ENCODE measurements around the gene SPRR2D. TPM values are rescaled to one million over a fixed set of nuclear protein-coding genes. Genes with fewer than 3 reads are reported as not detected.

The SPRR2D gene
- polyA plus RNA-seq, 1 donor (not counting 4 experiments of a cell fraction or from before 2014, with no cell fraction given) = 6.6 TPM

GRCh38 chr1:153032677-153033308 is 8.1 kb downstream of the SPRR2D start:
- Histone ChIP-seq H3K36me3 (ENCODE audit: control insufficient read depth in 2 of 2, extremely low read depth in 1 of 2, insufficient read depth in 2 of 2, low read length in 2 of 2) (no peaks in the 10 kb centered on the region), H3K9me3 (ENCODE audit: control insufficient read depth, low read depth, low read length) (no peaks in the 10 kb centered on the region), H2AFZ (ENCODE audit: control insufficient read depth, low read length) (peak overlapping the region; percentile 46), H3K79me2 (ENCODE audit: control insufficient read depth, insufficient read depth, low read length) (no peaks in the 10 kb centered on the region), H3K9ac (ENCODE audit: control insufficient read depth, extremely low read depth, insufficient read depth, low read length) (peak overlapping the region; percentile 63), H3K4me2 (ENCODE audit: control insufficient read depth, extremely low read depth, insufficient read depth, low read depth, low read length) (peak overlapping the region; percentile 86), H3K27ac (ENCODE audit: control insufficient read depth, insufficient read depth, low read length) (peak overlapping the region; percentile 91), H3K4me3 (ENCODE audit: control insufficient read depth in 2 of 3, extremely low read depth in 1 of 3, insufficient read depth in 2 of 3, low read depth in 1 of 3, low read length in 3 of 3) (peak overlapping the region in 2 of 3 experiments; percentile 22 to 58), H4K20me1 (ENCODE audit: control insufficient read depth, extremely low read depth, insufficient read depth, low read length) (no peaks in the 10 kb centered on the region), H3K9me1 (ENCODE audit: control insufficient read depth, extremely low read depth, insufficient read depth, low read length) (no peaks in the 10 kb centered on the region), H3K27me3 (ENCODE audit: control insufficient read depth, extremely low read depth, insufficient read depth, low read length) (no peaks in the 10 kb centered on the region), H3K4me1 (ENCODE audit: control insufficient read depth, extremely low read depth, insufficient read depth, low read length) (peaks cover 43% of the 10 kb centered on the region)
- DNase-seq (ENCODE audit: low read depth, low spot score) = peak; percentile 91
- dilution Hi-C loops (cut with MboI; ENCODE audit: extremely low pct_ligation_motif_present, low sequenced_read_pairs) = no loop called here
- FAIRE-seq = peak; percentile 99
- TF ChIP-seq EZH2 (IDR thresholded peaks at IDR 0.05; ENCODE audit: low read length) = no peak
- TF ChIP-seq CTCF (optimal IDR thresholded peaks at IDR 0.05 in 1 of 3, IDR thresholded peaks at IDR 0.05 in 1 of 3, conservative IDR thresholded peaks at IDR 0.05 in 1 of 3; ENCODE audit: extremely low read depth in 1 of 3, insufficient read depth in 2 of 3, low read length in 3 of 3) = peak; percentile 57 to 89 (median 81)

- DNase-seq (ENCODE audit: low read depth, low spot score) (no peak), FAIRE-seq (no peak)
- dilution Hi-C loops (cut with MboI; ENCODE audit: extremely low pct_ligation_motif_present, low sequenced_read_pairs) = no loop called here
- Histone ChIP-seq H3K4me1 (ENCODE audit: control insufficient read depth, extremely low read depth, insufficient read depth, low read length) (peaks cover 43% of the 10 kb centered on the region), H4K20me1 (ENCODE audit: control insufficient read depth, extremely low read depth, insufficient read depth, low read length) (no peaks in the 10 kb centered on the region), H3K9me1 (ENCODE audit: control insufficient read depth, extremely low read depth, insufficient read depth, low read length) (no peaks in the 10 kb centered on the region), H3K27ac (ENCODE audit: control insufficient read depth, insufficient read depth, low read length) (no peak overlapping the region), H3K79me2 (ENCODE audit: control insufficient read depth, insufficient read depth, low read length) (no peaks in the 10 kb centered on the region), H3K4me3 (ENCODE audit: control insufficient read depth in 2 of 3, extremely low read depth in 1 of 3, insufficient read depth in 2 of 3, low read depth in 1 of 3, low read length in 3 of 3) (peak overlapping the region in 2 of 3 experiments; percentile 22 to 58), H3K4me2 (ENCODE audit: control insufficient read depth, extremely low read depth, insufficient read depth, low read depth, low read length) (peak overlapping the region; percentile 77), H3K27me3 (ENCODE audit: control insufficient read depth, extremely low read depth, insufficient read depth, low read length) (no peaks in the 10 kb centered on the region), H3K9me3 (ENCODE audit: control insufficient read depth, low read depth, low read length) (no peaks in the 10 kb centered on the region), H3K9ac (ENCODE audit: control insufficient read depth, extremely low read depth, insufficient read depth, low read length) (no peak overlapping the region), H3K36me3 (ENCODE audit: control insufficient read depth in 2 of 2, extremely low read depth in 1 of 2, insufficient read depth in 2 of 2, low read length in 2 of 2) (no peaks in the 10 kb centered on the region), H2AFZ (ENCODE audit: control insufficient read depth, low read length) (no peak overlapping the region)
- TF ChIP-seq EZH2 (IDR thresholded peaks at IDR 0.05; ENCODE audit: low read length) (no peak), CTCF (optimal IDR thresholded peaks at IDR 0.05 in 1 of 3, IDR thresholded peaks at IDR 0.05 in 1 of 3, conservative IDR thresholded peaks at IDR 0.05 in 1 of 3; ENCODE audit: extremely low read depth in 1 of 3, insufficient read depth in 2 of 3, low read length in 3 of 3) (no peak)
These were observed 8.8 kb downstream of the SPRR2D start for GRCh38 chr1:153032073-153032472.
